Non-pigmented ciliary epithelial cell (primary cell): Measurements from ENCODE around the gene UBE2D2.

Experiments
- DNase-seq: peaks from one replicate; pipeline ENCODE4 v3.0.0-alpha.2; 2010; ENCODE audit warnings: low read depth

Gene UBE2D2

GRCh38 chr5:139676951-139677735 lies 116.0 kb downstream of the UBE2D2 start:
- no peak for DNase-seq
